Activated naive CD8-positive, alpha-beta T cell treated with anti-CD3 and anti-CD28 coated beads, Interleukin-2, amount 10 ng/mL, durations not matched to agents 7 days and 5 days (primary cell): ENCODE results near the gene KCP. TPM values are rescaled to one million over a fixed set of nuclear protein-coding genes. Genes with fewer than 3 reads are reported as not detected.

ENCODE experiments used
- ATAC-seq: fragments of 150-1000 bp; cut with Tn5 transposase; one replicate; pipeline ENCODE4 v1.10.0; 2021; ENCODE audit warnings: low read depth, moderate library complexity
- POLR2A ChIA-PET: fragments of 350-600 bp; sonication (Branson Sonifier 250); formaldehyde crosslinking; loops from one replicate; lab custom pipeline; 2021; ENCODE audit warnings: antibody characterized with exemption; lab: Charles Lee
- DNase-seq: peaks from one replicate; pipeline ENCODE4 v3.0.0; 2021
- H3K27ac Mint-ChIP-seq: one replicate; pipeline ENCODE4 v1.8.0; 2022; ENCODE audit warnings: mild to moderate bottlenecking, mixed read lengths
- H3K27me3 Mint-ChIP-seq: one replicate; pipeline ENCODE4 v1.8.0; 2022; ENCODE audit warnings: mild to moderate bottlenecking, moderate library complexity, mixed read lengths
- H3K36me3 Mint-ChIP-seq: one replicate; pipeline ENCODE4 v1.8.0; 2021; ENCODE audit warnings: mild to moderate bottlenecking, mixed read lengths
- H3K4me1 Mint-ChIP-seq: one replicate; pipeline ENCODE4 v1.8.0; 2021; ENCODE audit warnings: mixed read lengths
- H3K4me3 Mint-ChIP-seq: one replicate; pipeline ENCODE4 v1.8.0; 2022; ENCODE audit warnings: mild to moderate bottlenecking, moderate library complexity, mixed read lengths
- H3K9me3 Mint-ChIP-seq: one replicate; pipeline ENCODE4 v1.8.0; 2021; ENCODE audit warnings: mixed read lengths
- total RNA-seq, 2 experiments: library from RNA; stranded (reverse); gene quantifications; one replicate each; pipeline ENCODE4 v1.2.3, GENCODE V29; 2021

KCP gene
- total RNA-seq, 2 experiments from 2014 or later, result 0.57 to 0.69 TPM

DNA sequence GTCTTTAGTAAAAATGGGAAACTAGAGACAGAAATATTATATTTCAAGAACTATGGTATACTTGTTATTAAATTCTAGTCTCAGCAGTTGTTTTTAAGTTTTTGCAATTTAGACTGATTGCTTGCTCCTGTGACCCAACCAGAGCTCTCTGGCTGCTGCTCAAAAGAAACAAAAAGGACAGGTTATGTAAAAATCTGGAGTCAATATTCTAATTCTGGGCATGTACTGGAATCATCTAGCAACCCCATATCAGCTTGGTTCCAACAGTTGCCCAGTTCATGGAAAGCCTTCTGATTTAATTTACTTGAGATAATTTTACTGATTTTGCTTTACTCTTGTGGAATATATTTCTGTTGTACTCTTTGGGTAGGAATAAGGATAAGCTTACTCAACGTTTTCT, 10.3 kb downstream of the KCP start:
- Mint-ChIP-seq H3K27ac (no peak overlapping the region), H3K27me3 (peaks cover 14% of the 10 kb centered on the region), H3K9me3 (peaks cover 2% of the 10 kb centered on the region), H3K4me3 (no peak overlapping the region), H3K4me1 (peaks cover 3% of the 10 kb centered on the region), H3K36me3 (peaks cover 3% of the 10 kb centered on the region)
- ATAC-seq (no peak), DNase-seq (no peak)
- POLR2A ChIA-PET, result no interaction called here

DNA sequence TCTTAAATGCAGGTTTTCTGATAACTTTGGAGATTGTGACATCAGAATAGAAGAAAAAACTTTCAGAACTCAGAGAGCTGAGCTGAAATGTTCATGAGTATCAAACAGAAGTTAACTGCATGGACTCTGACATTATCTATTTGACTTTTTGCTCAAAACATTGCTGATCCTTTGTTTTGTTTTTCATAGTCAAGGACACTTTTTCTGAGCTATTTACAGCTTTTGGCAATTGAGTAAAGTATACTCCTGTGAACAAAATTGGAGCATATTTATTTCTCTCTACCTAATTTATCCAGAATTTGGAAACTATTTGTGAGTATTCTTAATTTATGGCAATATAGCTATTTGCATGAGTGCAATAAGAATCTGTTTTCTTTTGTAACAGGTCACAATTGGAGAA, 11.1 kb downstream of the KCP start:
- ATAC-seq (no peak), DNase-seq (no peak)
- Mint-ChIP-seq H3K27me3 (peaks cover 14% of the 10 kb centered on the region), H3K27ac (no peak overlapping the region), H3K4me1 (no peaks in the 10 kb centered on the region), H3K9me3 (peaks cover 2% of the 10 kb centered on the region), H3K36me3 (peaks cover 3% of the 10 kb centered on the region), H3K4me3 (no peak overlapping the region)
- POLR2A ChIA-PET, result no interaction called here

DNA sequence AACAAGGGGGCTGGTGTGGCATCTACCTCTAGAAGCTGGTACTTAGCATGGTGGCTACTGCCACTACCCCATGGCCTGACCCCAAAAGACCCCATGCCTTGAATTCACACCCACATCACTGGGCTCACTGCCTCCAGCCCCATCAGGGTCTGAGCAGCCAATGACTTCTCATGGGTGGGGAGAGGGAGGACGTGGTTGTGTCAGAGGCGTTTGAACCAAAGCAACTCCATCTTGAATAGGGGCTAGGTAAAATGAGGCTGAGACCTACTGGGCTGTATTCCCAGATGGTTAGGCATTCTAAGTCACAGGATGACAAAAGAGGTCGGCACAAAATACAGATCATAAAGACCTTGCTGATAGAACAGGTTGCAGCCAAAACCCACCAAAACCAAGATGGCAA, 15.2 kb downstream of the KCP start:
- Mint-ChIP-seq H3K4me3 (no peak overlapping the region), H3K27ac (no peak overlapping the region), H3K4me1 (no peaks in the 10 kb centered on the region), H3K36me3 (peaks cover 3% of the 10 kb centered on the region), H3K27me3 (peaks cover 6% of the 10 kb centered on the region), H3K9me3 (peaks cover 2% of the 10 kb centered on the region)
- POLR2A ChIA-PET, result no interaction called here
- DNase-seq (no peak), ATAC-seq (no peak)

DNA sequence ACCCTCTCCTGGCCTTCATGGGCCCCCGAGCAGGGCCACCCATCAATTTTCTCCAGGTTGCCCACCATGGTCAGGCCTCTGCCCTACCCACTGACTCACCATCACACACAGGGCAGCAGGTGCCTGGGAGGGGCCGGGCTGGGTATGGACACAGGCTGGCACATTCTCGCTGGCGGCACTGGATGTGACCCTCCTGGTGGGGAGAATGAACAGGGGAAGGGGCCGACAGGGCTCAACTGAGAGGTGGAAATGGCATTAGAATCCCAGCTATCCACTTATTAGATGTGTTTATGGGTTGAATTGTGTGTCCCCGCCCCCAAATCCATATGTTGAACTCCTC, 16.4 kb downstream of the KCP start:
- POLR2A ChIA-PET, result no interaction called here
- Mint-ChIP-seq H3K36me3 (peaks cover 3% of the 10 kb centered on the region), H3K4me1 (no peaks in the 10 kb centered on the region), H3K9me3 (peaks cover 2% of the 10 kb centered on the region), H3K4me3 (no peak overlapping the region), H3K27ac (no peak overlapping the region), H3K27me3 (peaks cover 5% of the 10 kb centered on the region)
- DNase-seq (no peak), ATAC-seq (no peak)

- no peak for ATAC-seq
- no peak for DNase-seq
- Mint-ChIP-seq H3K27me3 (peaks cover 3% of the 10 kb centered on the region), H3K4me3 (no peak overlapping the region), H3K4me1 (no peaks in the 10 kb centered on the region), H3K27ac (no peak overlapping the region), H3K36me3 (peaks cover 2% of the 10 kb centered on the region), H3K9me3 (peaks cover under 1% of the 10 kb centered on the region)
- POLR2A ChIA-PET, result no interaction called here
Observed at GRCh38 chr7:128893251-128894100, 17.0 kb downstream of the KCP start.

- peaks cover 1% of the 10 kb centered on the region for H3K36me3 Mint-ChIP-seq
- POLR2A ChIA-PET, result no interaction called here
- H3K4me1 Mint-ChIP-seq, result no peaks in the 10 kb centered on the region
- H3K27me3 Mint-ChIP-seq, result peaks cover 3% of the 10 kb centered on the region
- H3K4me3 Mint-ChIP-seq, result no peak overlapping the region
- peak; percentile 19 for DNase-seq
- no peak for ATAC-seq
- H3K27ac Mint-ChIP-seq, result no peak overlapping the region
- H3K9me3 Mint-ChIP-seq, result no peaks in the 10 kb centered on the region
Observed at GRCh38 chr7:128892521-128893250, 17.8 kb downstream of the KCP start.

- POLR2A ChIA-PET, result no interaction called here
- H3K27ac Mint-ChIP-seq, result no peak overlapping the region
- H3K27me3 Mint-ChIP-seq, result peaks cover 2% of the 10 kb centered on the region
- no peaks in the 10 kb centered on the region for H3K9me3 Mint-ChIP-seq
- ATAC-seq, result no peak
- no peak for DNase-seq
- no peak overlapping the region for H3K4me3 Mint-ChIP-seq
- peaks cover 1% of the 10 kb centered on the region for H3K36me3 Mint-ChIP-seq
- no peaks in the 10 kb centered on the region for H3K4me1 Mint-ChIP-seq
Observed at GRCh38 chr7:128891942-128892269, 18.6 kb downstream of the KCP start.

GRCh38 chr7:128891110-128891941, 19.2 kb downstream of the KCP start:
- H3K27ac Mint-ChIP-seq, result no peak overlapping the region

DNA sequence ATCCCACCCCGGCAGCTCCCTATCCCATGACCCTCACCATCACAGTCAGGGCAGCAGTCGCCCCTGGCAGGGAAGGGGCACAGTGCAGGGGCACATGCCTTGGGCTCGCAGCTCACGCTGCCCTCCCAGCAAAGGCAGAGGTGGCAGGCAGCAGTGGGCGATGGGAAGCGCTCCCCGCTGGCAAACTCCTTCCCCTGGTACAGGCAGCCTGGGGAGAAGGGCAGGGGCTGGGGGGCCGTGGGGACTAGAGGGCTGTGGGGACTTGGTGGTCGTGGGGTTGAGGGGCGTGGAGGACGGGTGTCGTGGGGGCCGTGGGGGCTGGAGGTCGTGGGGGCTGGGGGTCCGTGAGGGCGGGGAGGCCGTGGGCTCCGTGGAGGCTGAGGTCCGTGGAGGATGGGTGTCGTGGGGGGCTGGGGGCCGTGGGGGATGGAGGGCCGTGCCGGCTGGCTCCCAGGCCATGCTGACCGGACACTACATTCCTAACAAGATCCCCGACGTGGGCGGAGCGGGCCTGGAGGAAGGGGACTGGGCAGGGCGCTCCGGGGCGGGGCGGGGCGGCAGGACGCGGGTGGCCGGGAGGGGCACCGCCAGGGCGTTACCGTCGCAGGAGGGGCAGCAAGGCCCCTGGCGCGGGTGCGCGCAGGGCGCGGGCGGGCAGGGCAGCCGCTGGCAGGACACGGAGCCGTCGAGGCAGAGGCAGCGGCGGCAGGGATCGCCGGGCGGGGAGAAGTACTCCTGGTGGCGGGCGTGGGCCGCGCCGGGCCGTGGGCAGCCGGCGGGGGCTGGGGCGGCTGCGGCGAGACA, 20.0 kb downstream of the KCP start:
- DNase-seq (peak; percentile 41), ATAC-seq (peak; percentile 28)
- H3K27me3 Mint-ChIP-seq, result no peaks in the 10 kb centered on the region
- no peaks in the 10 kb centered on the region for H3K9me3 Mint-ChIP-seq
- no peaks in the 10 kb centered on the region for H3K36me3 Mint-ChIP-seq
- no peaks in the 10 kb centered on the region for H3K4me1 Mint-ChIP-seq
- POLR2A ChIA-PET, result no interaction called here
- no peak overlapping the region for H3K4me3 Mint-ChIP-seq
- no peak overlapping the region for H3K27ac Mint-ChIP-seq

More at GRCh38 chr7:128891110-128891941, 19.2 kb downstream of the KCP start:
- DNase-seq (peak; percentile 27), ATAC-seq (peak; percentile 24)
- H3K27me3 Mint-ChIP-seq, result no peaks in the 10 kb centered on the region
- no peaks in the 10 kb centered on the region for H3K36me3 Mint-ChIP-seq
- no peaks in the 10 kb centered on the region for H3K4me1 Mint-ChIP-seq
- H3K9me3 Mint-ChIP-seq, result no peaks in the 10 kb centered on the region
- H3K4me3 Mint-ChIP-seq, result no peak overlapping the region
- POLR2A ChIA-PET, result no interaction called here

DNA sequence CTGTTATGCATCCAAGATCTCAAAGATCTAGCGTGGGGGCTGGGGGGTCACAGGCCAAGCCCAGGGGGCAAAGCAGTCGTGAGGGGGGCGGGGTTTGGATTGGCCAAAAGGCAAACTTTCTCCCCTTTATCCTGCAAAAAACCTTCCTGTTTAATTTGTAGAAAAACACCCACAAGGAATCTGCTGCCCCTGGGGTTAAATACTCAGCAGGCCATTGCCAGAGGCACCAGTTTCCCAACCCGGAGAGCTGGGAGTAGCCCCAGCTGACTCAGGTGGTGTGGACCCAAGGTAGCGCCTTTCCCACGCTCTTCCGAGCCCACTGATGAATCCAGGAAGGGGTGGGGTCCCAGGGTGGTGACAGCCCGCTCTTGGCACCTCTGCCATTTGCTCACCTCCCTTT, 21.4 kb downstream of the KCP start:
- ATAC-seq, result no peak
- H3K4me3 Mint-ChIP-seq, result no peak overlapping the region
- H3K36me3 Mint-ChIP-seq, result no peaks in the 10 kb centered on the region
- peak; percentile 12 for DNase-seq
- no peaks in the 10 kb centered on the region for H3K4me1 Mint-ChIP-seq
- H3K27ac Mint-ChIP-seq, result no peak overlapping the region
- no peaks in the 10 kb centered on the region for H3K27me3 Mint-ChIP-seq
- H3K9me3 Mint-ChIP-seq, result no peaks in the 10 kb centered on the region
- POLR2A ChIA-PET, result no interaction called here

GRCh38 chr7:128888756-128889095, 21.8 kb downstream of the KCP start:
- no peaks in the 10 kb centered on the region for H3K9me3 Mint-ChIP-seq
- no peaks in the 10 kb centered on the region for H3K27me3 Mint-ChIP-seq
- H3K4me3 Mint-ChIP-seq, result no peak overlapping the region
- ATAC-seq, result no peak
- no peak overlapping the region for H3K27ac Mint-ChIP-seq
- peak; percentile 27 for DNase-seq
- H3K36me3 Mint-ChIP-seq, result no peaks in the 10 kb centered on the region
- no peaks in the 10 kb centered on the region for H3K4me1 Mint-ChIP-seq
- POLR2A ChIA-PET, result no interaction called here

DNA sequence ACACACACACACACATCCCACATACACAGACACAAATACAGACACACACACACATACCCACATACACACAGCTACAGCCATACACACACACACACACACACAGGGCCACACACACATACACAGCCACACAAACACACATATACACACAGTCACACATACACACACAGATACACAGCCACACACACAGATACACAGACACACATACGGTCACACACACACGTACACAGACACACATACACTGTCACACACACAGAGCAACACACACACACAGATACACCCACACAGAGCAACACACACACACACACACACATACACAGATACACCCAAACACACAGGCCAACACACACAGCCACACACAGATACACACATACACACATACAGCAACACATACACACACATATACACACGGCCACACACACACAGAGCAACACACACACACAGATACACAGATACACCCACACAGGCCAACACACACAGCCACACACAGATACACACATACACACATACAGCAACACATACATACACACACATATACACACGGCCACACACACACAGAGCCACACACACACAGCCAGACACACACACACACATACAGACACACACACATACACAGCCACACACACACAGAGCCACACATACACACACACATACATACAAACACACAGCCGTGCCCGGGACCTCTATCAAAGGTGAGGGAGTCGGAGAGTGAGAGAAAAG, 22.3 kb downstream of the KCP start:
- Mint-ChIP-seq H3K27me3 (no peaks in the 10 kb centered on the region), H3K4me3 (no peak overlapping the region), H3K36me3 (no peaks in the 10 kb centered on the region), H3K27ac (no peak overlapping the region), H3K9me3 (no peaks in the 10 kb centered on the region), H3K4me1 (no peaks in the 10 kb centered on the region)
- POLR2A ChIA-PET, result interaction anchor here (0.6 kb wide), 1 partner anchor 74 kb away, joined by 3 read pairs; no protein-coding TSS in a partner anchor
- no peak for DNase-seq
- no peak for ATAC-seq
